ENCODE measurements around the gene PPM1M. TPM values are rescaled to one million over a fixed set of nuclear protein-coding genes. Genes with fewer than 3 reads are reported as not detected.

Gene PPM1M
- total and polyA plus RNA-seq, 4 donors = 18.2 to 53.6 (median 35.0) TPM

DNA sequence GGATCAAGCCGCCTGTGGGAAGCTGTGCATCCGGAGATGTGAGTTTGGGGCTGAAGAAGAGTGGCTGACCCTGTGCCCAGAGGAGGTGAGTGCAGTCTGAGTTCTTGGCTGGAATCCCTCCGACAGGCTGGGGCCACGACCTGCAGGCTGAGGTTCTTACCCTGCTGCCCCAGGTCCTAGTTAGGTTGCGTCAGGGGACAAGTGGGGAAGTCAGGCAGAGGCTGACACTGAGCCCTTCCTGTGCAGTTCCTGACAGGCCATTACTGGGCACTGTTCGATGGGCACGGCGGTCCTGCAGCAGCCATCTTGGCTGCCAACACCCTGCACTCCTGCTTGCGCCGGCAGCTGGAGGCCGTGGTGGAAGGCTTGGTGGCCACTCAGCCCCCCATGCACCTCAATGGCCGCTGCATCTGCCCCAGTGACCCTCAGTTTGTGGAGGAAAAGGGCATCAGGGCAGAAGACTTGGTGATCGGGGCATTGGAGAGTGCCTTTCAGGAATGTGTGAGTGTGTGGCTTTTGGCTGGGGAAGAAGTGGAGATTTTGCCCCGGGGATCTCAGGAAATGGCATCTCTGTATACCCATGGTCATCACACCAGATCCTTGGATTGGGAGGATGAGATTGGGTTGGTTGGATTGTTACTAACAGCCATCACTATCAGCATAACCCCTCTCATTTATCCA is 1.3 kb downstream of the PPM1M start:
- no peak for ATAC-seq (ENCODE audit: insufficient read depth, low FRiP score)
- no peak overlapping the region for H3K4me3 ChIP-seq
- 58 to 69% methylated on average over 14 of the region's 14 CpGs for WGBS, 2 donors
- no peak overlapping the region for H3K9ac ChIP-seq (ENCODE audit: insufficient read depth in 1 of 2, low read length in 2 of 2)
- peaks cover 0 to 3% (median 0%) of the 10 kb centered on the region in 4 donors for H3K9me3 ChIP-seq (ENCODE audit: control insufficient read depth in 4 of 4, insufficient read depth in 3 of 4, low read length in 3 of 4)
- H3K27me3 ChIP-seq (ENCODE audit: control insufficient read depth in 3 of 3, insufficient read depth in 3 of 3, low read length in 2 of 3) = no peaks in the 10 kb centered on the region
- TF ChIP-seq, protein P1, sequence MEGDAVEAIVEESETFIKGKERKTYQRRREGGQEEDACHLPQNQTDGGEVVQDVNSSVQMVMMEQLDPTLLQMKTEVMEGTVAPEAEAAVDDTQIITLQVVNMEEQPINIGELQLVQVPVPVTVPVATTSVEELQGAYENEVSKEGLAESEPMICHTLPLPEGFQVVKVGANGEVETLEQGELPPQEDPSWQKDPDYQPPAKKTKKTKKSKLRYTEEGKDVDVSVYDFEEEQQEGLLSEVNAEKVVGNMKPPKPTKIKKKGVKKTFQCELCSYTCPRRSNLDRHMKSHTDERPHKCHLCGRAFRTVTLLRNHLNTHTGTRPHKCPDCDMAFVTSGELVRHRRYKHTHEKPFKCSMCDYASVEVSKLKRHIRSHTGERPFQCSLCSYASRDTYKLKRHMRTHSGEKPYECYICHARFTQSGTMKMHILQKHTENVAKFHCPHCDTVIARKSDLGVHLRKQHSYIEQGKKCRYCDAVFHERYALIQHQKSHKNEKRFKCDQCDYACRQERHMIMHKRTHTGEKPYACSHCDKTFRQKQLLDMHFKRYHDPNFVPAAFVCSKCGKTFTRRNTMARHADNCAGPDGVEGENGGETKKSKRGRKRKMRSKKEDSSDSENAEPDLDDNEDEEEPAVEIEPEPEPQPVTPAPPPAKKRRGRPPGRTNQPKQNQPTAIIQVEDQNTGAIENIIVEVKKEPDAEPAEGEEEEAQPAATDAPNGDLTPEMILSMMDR (IDR thresholded peaks at IDR 0.05; ENCODE audit: control extremely low read depth, extremely low read depth) = no peak
- H3K27ac ChIP-seq (ENCODE audit: low read depth in 1 of 2, low read length in 1 of 2) = peak overlapping the region in 1 of 2 donors; percentile 88
- peaks cover 0 to 24% (median 14%) of the 10 kb centered on the region in 4 donors for H3K36me3 ChIP-seq (ENCODE audit: control insufficient read depth in 4 of 4, insufficient read depth in 4 of 4, low read length in 4 of 4)
- peaks cover 0 to 15% (median 10%) of the 10 kb centered on the region in 5 donors for H3K4me1 ChIP-seq (ENCODE audit: control insufficient read depth in 5 of 5, insufficient read depth in 5 of 5, low read length in 5 of 5)
- no peak for DNase-seq

DNA sequence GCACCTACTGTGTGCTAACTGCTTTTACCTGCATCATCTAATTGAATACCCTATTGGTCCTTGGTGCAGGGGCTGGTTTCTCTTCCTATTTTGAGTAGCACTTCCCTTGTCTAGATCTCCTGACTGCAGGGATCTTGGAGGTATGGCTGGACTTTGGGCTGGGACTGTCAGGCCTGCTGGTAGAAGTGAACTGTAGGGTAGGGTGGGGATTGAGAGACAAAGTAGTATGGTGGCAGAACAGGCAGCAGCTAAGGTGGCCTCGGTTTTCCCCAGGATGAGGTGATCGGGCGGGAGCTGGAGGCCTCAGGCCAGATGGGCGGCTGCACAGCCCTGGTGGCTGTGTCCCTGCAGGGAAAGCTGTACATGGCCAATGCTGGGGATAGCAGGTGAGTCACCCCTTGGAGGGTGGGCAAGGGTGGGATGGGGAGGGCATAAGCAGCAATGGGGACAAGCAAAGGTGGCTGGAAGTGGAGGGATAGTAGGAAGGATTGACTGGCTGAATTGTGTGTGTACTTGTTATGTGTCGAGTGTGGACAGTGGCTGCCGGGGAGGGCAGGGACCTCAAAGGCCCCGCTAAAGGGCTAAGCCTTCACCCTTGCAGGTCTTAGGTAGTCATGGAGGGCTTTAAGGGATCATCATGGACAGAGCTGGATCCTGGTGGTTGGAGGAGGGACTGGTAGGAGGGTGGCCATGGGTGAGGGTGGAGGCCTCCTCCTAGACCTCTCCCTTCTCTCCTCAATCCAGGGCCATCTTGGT is 2.0 kb downstream of the PPM1M start:
- DNase-seq (no peak), ATAC-seq (ENCODE audit: insufficient read depth, low FRiP score) (no peak)
- H3K4me1 ChIP-seq (ENCODE audit: control insufficient read depth in 5 of 5, insufficient read depth in 5 of 5, low read length in 5 of 5) = peaks cover 0 to 15% (median 10%) of the 10 kb centered on the region in 5 donors
- no peak overlapping the region for H3K4me3 ChIP-seq
- no peaks in the 10 kb centered on the region for H3K27me3 ChIP-seq (ENCODE audit: control insufficient read depth in 3 of 3, insufficient read depth in 3 of 3, low read length in 2 of 3)
- 98 to 99% methylated on average over 7 of the region's 7 CpGs for WGBS, 2 donors
- H3K27ac ChIP-seq (ENCODE audit: low read depth in 1 of 2, low read length in 1 of 2) = peak overlapping the region in 1 of 2 donors; percentile 88
- peaks cover 0 to 3% (median 0%) of the 10 kb centered on the region in 4 donors for H3K9me3 ChIP-seq (ENCODE audit: control insufficient read depth in 4 of 4, insufficient read depth in 3 of 4, low read length in 3 of 4)
- H3K36me3 ChIP-seq (ENCODE audit: control insufficient read depth in 4 of 4, insufficient read depth in 4 of 4, low read length in 4 of 4) = peaks cover 0 to 24% (median 16%) of the 10 kb centered on the region in 4 donors
- TF ChIP-seq, protein P1 (IDR thresholded peaks at IDR 0.05; ENCODE audit: control extremely low read depth, extremely low read depth) = no peak
- H3K9ac ChIP-seq (ENCODE audit: insufficient read depth in 1 of 2, low read length in 2 of 2) = no peak overlapping the region

GRCh38 chr3:52248165-52248541 is 2.6 kb downstream of the PPM1M start:
- DNase-seq (no peak), ATAC-seq (ENCODE audit: insufficient read depth, low FRiP score) (no peak)
- WGBS, 2 donors = 91 to 94% methylated on average over 10 of the region's 10 CpGs

More at GRCh38 chr3:52248165-52248541, 2.6 kb downstream of the PPM1M start:
- H3K27me3 ChIP-seq (ENCODE audit: control insufficient read depth in 3 of 3, insufficient read depth in 3 of 3, low read length in 2 of 3) = no peaks in the 10 kb centered on the region
- peaks cover 0 to 3% (median 0%) of the 10 kb centered on the region in 4 donors for H3K9me3 ChIP-seq (ENCODE audit: control insufficient read depth in 4 of 4, insufficient read depth in 3 of 4, low read length in 3 of 4)
- no peak overlapping the region for H3K9ac ChIP-seq (ENCODE audit: insufficient read depth in 1 of 2, low read length in 2 of 2)
- peak overlapping the region in 1 of 2 donors; percentile 36 for H3K27ac ChIP-seq (ENCODE audit: low read depth in 1 of 2, low read length in 1 of 2)
- TF ChIP-seq, protein P1 (IDR thresholded peaks at IDR 0.05; ENCODE audit: control extremely low read depth, extremely low read depth) = no peak
- no peak overlapping the region for H3K4me3 ChIP-seq
- H3K36me3 ChIP-seq (ENCODE audit: control insufficient read depth in 4 of 4, insufficient read depth in 4 of 4, low read length in 4 of 4) = peaks cover 0 to 28% (median 17%) of the 10 kb centered on the region in 4 donors
- H3K4me1 ChIP-seq (ENCODE audit: control insufficient read depth in 5 of 5, insufficient read depth in 5 of 5, low read length in 5 of 5) = peaks cover 0 to 15% (median 10%) of the 10 kb centered on the region in 5 donors
